Osteoblast (primary cell): ENCODE results near the gene ETFDH. TPM values are rescaled to one million over a fixed set of nuclear protein-coding genes. Genes with fewer than 3 reads are reported as not detected.

ENCODE experiments used
- DNase-seq: peaks from one replicate; pipeline ENCODE4 v3.0.0; 2011; ENCODE audit warnings: low spot score, mixed read lengths; ENCODE audit not compliant: insufficient read length; ENCODE audit errors: missing footprints
- H2AFZ ChIP-seq: 2 replicates; pipeline ENCODE4 v1.6.0; 2011; ENCODE audit warnings: mild to moderate bottlenecking, low read length
- H3K27ac ChIP-seq: 2 replicates; pipeline ENCODE4 v1.5.1; 2011; ENCODE audit warnings: mild to moderate bottlenecking, low read depth, low read length, moderate library complexity
- H3K27me3 ChIP-seq: 2 replicates; pipeline ENCODE4 v1.6.0; 2012; ENCODE audit warnings: mild to moderate bottlenecking, control low read depth, inconsistent platforms, low read length, moderate library complexity; ENCODE audit not compliant: insufficient read depth
- H3K36me3 ChIP-seq: 2 replicates; pipeline ENCODE4 v1.5.1; 2011; ENCODE audit warnings: mild to moderate bottlenecking, low read length, control low read depth, moderate library complexity; ENCODE audit not compliant: insufficient read depth
- H3K4me1 ChIP-seq: 2 replicates; pipeline ENCODE4 v1.5.1; 2011; ENCODE audit warnings: mild to moderate bottlenecking, low read length, control low read depth, moderate library complexity; ENCODE audit not compliant: insufficient read depth
- H3K4me2 ChIP-seq: 2 replicates; pipeline ENCODE4 v1.6.0; 2011; ENCODE audit warnings: mild to moderate bottlenecking, low read length; ENCODE audit not compliant: insufficient read depth
- H3K4me3 ChIP-seq: fragments of 200-600 bp; sonication (generic); 3 replicates; pipeline ENCODE4 v1.5.1; 2012; ENCODE audit warnings: mild to moderate bottlenecking, low read length, inconsistent platforms; ENCODE audit not compliant: insufficient read depth
- H3K79me2 ChIP-seq: 2 replicates; pipeline ENCODE4 v1.6.0; 2012; ENCODE audit warnings: mild to moderate bottlenecking, low read length, control low read depth, inconsistent platforms; ENCODE audit not compliant: insufficient read depth
- H3K9me3 ChIP-seq: 2 replicates; pipeline ENCODE4 v1.5.1; 2011; ENCODE audit warnings: low read depth, low read length, control low read depth
- H4K20me1 ChIP-seq: 2 replicates; pipeline ENCODE4 v1.6.0; 2012; ENCODE audit warnings: mild to moderate bottlenecking, low read length, control low read depth; ENCODE audit not compliant: insufficient read depth
- total RNA-seq: library from RNA; depleted of rRNA; stranded (reverse); fragments of >200 nt; gene quantifications from 2 replicates; pipeline ENCODE4 v1.2.3, GENCODE V29; 2012
- TF ChIP-seq, protein P1 (sequence below): IDR thresholded peaks from 2 replicates; pipeline ENCODE4 v1.5.1; 2011; ENCODE audit warnings: mild to moderate bottlenecking, low read depth, low read length, moderate library complexity; ENCODE audit errors: extremely low read depth

Gene ETFDH
- total RNA-seq, 1 donor, result 29.0 TPM

GRCh38 chr4:158724637-158725036 lies 52.5 kb downstream of the ETFDH start:
- H3K4me2 ChIP-seq, result no peak overlapping the region
- peaks cover 25% of the 10 kb centered on the region for H3K27me3 ChIP-seq
- DNase-seq, result no peak
- H3K9me3 ChIP-seq, result no peaks in the 10 kb centered on the region
- peaks cover 29% of the 10 kb centered on the region for H3K79me2 ChIP-seq
- H3K27ac ChIP-seq, result no peak overlapping the region
- no peaks in the 10 kb centered on the region for H4K20me1 ChIP-seq
- H3K4me1 ChIP-seq, result peaks cover 10% of the 10 kb centered on the region
- no peak overlapping the region for H2AFZ ChIP-seq
- H3K36me3 ChIP-seq, result peaks cover 8% of the 10 kb centered on the region
- TF ChIP-seq, protein P1, sequence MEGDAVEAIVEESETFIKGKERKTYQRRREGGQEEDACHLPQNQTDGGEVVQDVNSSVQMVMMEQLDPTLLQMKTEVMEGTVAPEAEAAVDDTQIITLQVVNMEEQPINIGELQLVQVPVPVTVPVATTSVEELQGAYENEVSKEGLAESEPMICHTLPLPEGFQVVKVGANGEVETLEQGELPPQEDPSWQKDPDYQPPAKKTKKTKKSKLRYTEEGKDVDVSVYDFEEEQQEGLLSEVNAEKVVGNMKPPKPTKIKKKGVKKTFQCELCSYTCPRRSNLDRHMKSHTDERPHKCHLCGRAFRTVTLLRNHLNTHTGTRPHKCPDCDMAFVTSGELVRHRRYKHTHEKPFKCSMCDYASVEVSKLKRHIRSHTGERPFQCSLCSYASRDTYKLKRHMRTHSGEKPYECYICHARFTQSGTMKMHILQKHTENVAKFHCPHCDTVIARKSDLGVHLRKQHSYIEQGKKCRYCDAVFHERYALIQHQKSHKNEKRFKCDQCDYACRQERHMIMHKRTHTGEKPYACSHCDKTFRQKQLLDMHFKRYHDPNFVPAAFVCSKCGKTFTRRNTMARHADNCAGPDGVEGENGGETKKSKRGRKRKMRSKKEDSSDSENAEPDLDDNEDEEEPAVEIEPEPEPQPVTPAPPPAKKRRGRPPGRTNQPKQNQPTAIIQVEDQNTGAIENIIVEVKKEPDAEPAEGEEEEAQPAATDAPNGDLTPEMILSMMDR, result no peak
- no peak overlapping the region for H3K4me3 ChIP-seq

GRCh38 chr4:158726633-158727032 lies 54.5 kb downstream of the ETFDH start:
- TF ChIP-seq, protein P1, result no peak
- H4K20me1 ChIP-seq, result no peaks in the 10 kb centered on the region
- peaks cover 10% of the 10 kb centered on the region for H3K4me1 ChIP-seq

GRCh38 chr4:158728236-158728635 lies 56.1 kb downstream of the ETFDH start:
- DNase-seq, result no peak
- Histone ChIP-seq H3K36me3 (no peaks in the 10 kb centered on the region), H3K4me2 (no peak overlapping the region), H3K27me3 (peaks cover 25% of the 10 kb centered on the region), H3K27ac (no peak overlapping the region), H4K20me1 (no peaks in the 10 kb centered on the region), H3K79me2 (no peaks in the 10 kb centered on the region), H2AFZ (no peak overlapping the region), H3K9me3 (no peaks in the 10 kb centered on the region), H3K4me3 (no peak overlapping the region), H3K4me1 (peaks cover 3% of the 10 kb centered on the region)
- TF ChIP-seq, protein P1, result no peak

More at GRCh38 chr4:158726633-158727032, 54.5 kb downstream of the ETFDH start:
- Histone ChIP-seq H3K27me3 (peaks cover 25% of the 10 kb centered on the region), H3K27ac (no peak overlapping the region), H3K9me3 (no peaks in the 10 kb centered on the region), H3K4me2 (no peak overlapping the region), H3K79me2 (peaks cover 15% of the 10 kb centered on the region), H3K36me3 (no peaks in the 10 kb centered on the region), H3K4me3 (no peak overlapping the region), H2AFZ (no peak overlapping the region)
- DNase-seq, result no peak

DNA sequence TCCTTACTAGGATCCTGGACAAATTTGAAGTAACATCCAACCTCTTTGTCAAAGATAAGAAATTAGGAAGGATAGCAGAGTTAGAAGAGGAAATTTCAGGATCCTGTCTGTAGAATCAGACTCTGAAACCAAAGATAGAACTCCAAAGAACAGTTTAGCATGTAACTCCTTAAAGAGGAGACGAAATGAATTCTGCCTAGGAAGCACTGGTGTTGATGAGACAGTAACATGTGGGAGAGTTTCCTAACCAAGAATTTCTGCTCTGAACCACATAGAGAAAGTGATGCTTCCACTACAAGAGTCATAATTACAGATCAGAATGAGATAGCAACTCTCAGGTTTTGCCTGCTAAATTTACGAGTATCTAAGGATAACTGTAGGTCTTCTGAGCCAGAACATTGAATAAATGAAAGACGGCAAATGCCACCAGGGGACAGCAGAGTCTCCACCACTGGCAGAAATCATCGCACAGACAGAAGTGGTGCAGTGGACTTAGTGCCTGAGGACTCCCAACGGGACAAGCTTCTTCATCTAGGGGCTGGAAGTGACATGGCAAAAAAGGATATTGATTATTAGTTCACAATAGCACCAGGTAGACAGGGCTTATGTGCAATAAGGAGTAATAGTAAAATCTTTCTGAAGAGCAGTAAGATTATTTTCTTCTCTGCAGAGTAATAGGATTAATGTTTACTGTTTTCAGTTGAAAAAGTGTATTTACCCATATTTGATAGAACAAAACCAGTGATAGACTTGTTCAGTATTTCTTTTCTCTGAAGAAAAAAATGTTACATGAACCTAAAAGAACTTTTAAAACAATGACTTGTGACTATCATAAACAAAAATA lies 57.8 kb downstream of the ETFDH start:
- no peak overlapping the region for H3K27ac ChIP-seq
- H3K27me3 ChIP-seq, result peaks cover 25% of the 10 kb centered on the region
- H3K36me3 ChIP-seq, result no peaks in the 10 kb centered on the region
- no peaks in the 10 kb centered on the region for H4K20me1 ChIP-seq
- no peak overlapping the region for H3K4me2 ChIP-seq
- H3K9me3 ChIP-seq, result no peaks in the 10 kb centered on the region
- H3K4me3 ChIP-seq, result no peak overlapping the region
- TF ChIP-seq, protein P1, result peak; percentile 99
- H2AFZ ChIP-seq, result peak overlapping the region; percentile 45
- H3K4me1 ChIP-seq, result no peaks in the 10 kb centered on the region
- no peaks in the 10 kb centered on the region for H3K79me2 ChIP-seq
- DNase-seq, result peak; percentile 93
